ENCODE data around the gene ALDH9A1.
"Not testable (repeated sequence)": the region's sequence is repeated elsewhere in the genome, so short reads cannot be mapped to it uniquely, and the experiment has no call there.

ALDH9A1 gene

DNA sequence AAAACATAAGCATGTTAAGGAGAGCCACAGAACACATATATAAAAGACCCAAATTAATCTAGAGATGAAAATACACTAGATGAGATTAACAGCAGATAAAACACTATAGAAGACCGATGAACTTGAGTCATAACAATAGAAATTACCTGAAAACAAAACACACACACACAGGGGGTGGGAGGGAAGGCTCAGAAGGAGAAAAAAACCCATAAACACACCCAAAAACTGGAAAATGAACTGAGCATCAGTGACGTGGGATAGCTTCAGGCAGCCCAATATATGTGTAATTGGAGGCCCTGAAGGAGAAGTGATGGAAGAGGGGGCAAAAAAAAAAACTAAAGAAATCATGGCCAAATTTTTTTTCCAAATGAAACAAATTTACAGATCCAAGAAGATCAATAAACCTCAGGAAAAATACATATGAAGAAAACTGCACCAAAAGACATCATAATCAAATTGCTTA is 11.4 kb downstream of the ALDH9A1 start:
- Histone ChIP-seq H3K9me3 (ENCODE audit: control insufficient read depth, insufficient read depth, low read depth, low read length) (peaks cover 11% of the 10 kb centered on the region), H3K4me1 (ENCODE audit: control insufficient read depth, insufficient read depth, low read length) (no peaks in the 10 kb centered on the region), H3K27ac (ENCODE audit: low read depth, low read length) (no peak overlapping the region), H3K9ac (ENCODE audit: low read length) (no peak overlapping the region), H3K36me3 (ENCODE audit: control insufficient read depth, insufficient read depth, low read length) (peaks cover 32% of the 10 kb centered on the region), H3K27me3 (ENCODE audit: control insufficient read depth, insufficient read depth, low read length) (no peaks in the 10 kb centered on the region), H3K4me3 (ENCODE audit: low read depth, low read length) (no peak overlapping the region)

DNA sequence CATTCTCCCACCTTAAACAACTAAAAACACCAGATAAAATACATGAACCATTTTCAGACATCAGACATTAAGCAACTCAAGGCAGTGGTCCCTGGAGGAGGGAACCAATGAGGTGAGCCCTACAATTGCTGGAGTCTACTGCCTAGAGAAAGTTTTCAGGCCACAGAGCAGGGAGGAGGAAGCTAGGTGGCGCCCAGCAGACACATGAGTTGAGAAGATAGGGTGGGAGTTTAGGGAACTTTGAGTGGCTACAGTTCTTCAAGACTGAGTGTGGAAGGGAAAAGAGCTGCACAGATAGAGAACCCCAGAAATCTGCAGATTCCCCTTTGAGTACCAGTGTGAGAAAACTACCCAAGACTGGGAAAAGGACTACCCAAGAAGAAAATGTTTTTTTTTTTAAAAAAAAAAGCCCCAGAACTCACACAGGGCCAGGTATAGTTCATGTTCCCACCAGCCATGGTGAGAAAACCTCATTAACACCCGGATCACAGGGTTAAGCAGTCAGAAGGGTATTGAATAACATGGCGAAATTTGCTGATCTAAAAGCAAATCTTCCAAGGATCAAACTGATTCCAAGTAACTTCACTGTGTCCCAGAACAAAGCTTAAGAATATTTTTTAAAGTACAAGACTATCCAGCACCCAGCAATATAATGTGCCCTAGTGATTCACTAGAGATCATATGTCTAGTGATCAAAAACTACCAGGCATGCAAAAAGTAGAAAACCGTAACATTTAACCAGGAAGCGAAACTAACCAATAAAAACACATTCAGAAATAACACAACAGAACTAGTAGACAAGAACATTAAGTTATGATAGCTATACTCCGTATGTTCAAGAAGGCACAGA is 12.0 kb downstream of the ALDH9A1 start:
- Histone ChIP-seq H3K27me3 (ENCODE audit: control insufficient read depth, insufficient read depth, low read length) (no peaks in the 10 kb centered on the region), H3K4me1 (ENCODE audit: control insufficient read depth, insufficient read depth, low read length) (no peaks in the 10 kb centered on the region), H3K4me3 (ENCODE audit: low read depth, low read length) (no peak overlapping the region), H3K36me3 (ENCODE audit: control insufficient read depth, insufficient read depth, low read length) (peaks cover 38% of the 10 kb centered on the region), H3K9me3 (ENCODE audit: control insufficient read depth, insufficient read depth, low read depth, low read length) (peaks cover 9% of the 10 kb centered on the region), H3K9ac (ENCODE audit: low read length) (no peak overlapping the region), H3K27ac (ENCODE audit: low read depth, low read length) (no peak overlapping the region)

DNA sequence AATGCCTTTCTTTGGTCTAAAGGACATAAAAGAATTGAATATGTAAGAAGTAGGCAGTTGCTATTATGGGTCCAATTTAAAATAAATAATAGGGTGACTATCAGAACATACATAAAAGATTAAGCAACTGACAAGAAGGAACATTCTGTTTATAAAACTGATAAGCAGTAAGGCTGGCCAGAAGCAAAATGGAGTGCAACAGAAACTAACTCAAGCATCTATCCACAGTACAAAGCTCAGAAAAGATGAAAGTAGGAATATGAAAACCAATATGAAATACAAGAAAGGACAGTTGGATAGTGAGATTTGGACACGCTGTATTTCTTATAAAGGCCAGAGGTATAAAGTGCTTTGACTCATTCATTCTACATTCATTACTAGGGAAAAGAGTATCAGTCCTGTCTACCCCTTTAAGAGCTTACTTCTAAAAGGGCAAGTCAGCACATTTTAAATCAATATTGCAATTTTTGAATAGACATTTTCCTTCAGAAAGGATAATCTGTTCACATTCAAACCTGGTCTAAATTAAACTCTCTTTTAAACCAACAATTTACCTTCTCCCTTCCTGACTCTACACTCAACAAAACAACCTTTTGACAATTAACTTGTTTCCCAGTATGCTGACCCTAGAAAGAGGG is 14.4 kb downstream of the ALDH9A1 start:
- no peak overlapping the region for H3K9ac ChIP-seq (ENCODE audit: low read length)
- H3K4me3 ChIP-seq (ENCODE audit: low read depth, low read length): no peak overlapping the region
- H3K4me1 ChIP-seq (ENCODE audit: control insufficient read depth, insufficient read depth, low read length): no peaks in the 10 kb centered on the region
- no peaks in the 10 kb centered on the region; the same call in 1 of the 2 replicates for H3K9me3 ChIP-seq (ENCODE audit: control insufficient read depth, insufficient read depth, low read depth, low read length)
- no peaks in the 10 kb centered on the region for H3K27me3 ChIP-seq (ENCODE audit: control insufficient read depth, insufficient read depth, low read length)
- H3K36me3 ChIP-seq (ENCODE audit: control insufficient read depth, insufficient read depth, low read length): peaks cover 48% of the 10 kb centered on the region
- H3K27ac ChIP-seq (ENCODE audit: low read depth, low read length): no peak overlapping the region

DNA sequence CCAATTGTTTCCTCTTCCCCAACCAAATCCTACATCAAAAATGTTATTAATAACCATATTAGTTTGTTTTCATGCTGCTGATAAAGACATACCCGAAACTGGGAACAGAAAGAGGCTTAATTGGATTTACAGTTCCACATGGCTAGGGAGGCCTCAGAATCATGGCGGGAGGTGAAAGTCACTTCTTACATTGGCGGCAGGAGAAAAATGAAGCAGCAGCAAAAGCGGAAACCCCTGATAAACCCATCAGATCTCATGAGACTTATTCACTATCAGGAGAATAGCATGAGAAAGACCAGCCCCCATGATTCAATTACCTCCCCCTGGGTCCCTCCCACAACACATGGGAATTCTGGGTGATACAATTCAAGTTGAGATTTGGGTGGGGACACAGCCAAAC is 17.6 kb downstream of the ALDH9A1 start:
- not testable (repeated sequence) for H3K27me3 ChIP-seq (ENCODE audit: control insufficient read depth, insufficient read depth, low read length); H3K4me1 ChIP-seq (ENCODE audit: control insufficient read depth, insufficient read depth, low read length); H3K4me3 ChIP-seq (ENCODE audit: low read depth, low read length); H3K9me3 ChIP-seq (ENCODE audit: control insufficient read depth, insufficient read depth, low read depth, low read length); H3K9ac ChIP-seq (ENCODE audit: low read length); H3K27ac ChIP-seq (ENCODE audit: low read depth, low read length)
- H3K36me3 ChIP-seq (ENCODE audit: control insufficient read depth, insufficient read depth, low read length): peaks cover 58% of the 10 kb centered on the region

DNA sequence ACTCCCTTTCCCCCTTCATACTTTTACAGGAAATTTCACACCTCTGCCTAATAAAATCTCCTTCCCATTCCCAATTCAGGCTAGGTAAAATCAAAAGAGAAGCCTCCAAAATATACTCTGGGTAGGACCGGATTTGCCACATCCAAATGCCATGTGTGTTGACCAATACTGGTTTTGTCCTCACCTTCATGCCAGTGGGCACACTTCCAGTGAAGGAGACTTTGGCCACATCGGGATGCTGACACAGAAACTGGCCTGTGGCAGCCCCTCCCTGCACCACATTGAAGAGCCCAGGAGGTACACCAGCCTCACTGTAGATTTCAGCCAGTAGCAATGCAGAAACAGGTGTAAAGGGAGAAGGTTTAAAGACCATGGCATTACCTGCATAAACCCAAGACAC is 18.1 kb downstream of the ALDH9A1 start:
- Histone ChIP-seq H3K36me3 (ENCODE audit: control insufficient read depth, insufficient read depth, low read length) (peaks cover 62% of the 10 kb centered on the region), H3K9me3 (ENCODE audit: control insufficient read depth, insufficient read depth, low read depth, low read length) (no peaks in the 10 kb centered on the region)

DNA sequence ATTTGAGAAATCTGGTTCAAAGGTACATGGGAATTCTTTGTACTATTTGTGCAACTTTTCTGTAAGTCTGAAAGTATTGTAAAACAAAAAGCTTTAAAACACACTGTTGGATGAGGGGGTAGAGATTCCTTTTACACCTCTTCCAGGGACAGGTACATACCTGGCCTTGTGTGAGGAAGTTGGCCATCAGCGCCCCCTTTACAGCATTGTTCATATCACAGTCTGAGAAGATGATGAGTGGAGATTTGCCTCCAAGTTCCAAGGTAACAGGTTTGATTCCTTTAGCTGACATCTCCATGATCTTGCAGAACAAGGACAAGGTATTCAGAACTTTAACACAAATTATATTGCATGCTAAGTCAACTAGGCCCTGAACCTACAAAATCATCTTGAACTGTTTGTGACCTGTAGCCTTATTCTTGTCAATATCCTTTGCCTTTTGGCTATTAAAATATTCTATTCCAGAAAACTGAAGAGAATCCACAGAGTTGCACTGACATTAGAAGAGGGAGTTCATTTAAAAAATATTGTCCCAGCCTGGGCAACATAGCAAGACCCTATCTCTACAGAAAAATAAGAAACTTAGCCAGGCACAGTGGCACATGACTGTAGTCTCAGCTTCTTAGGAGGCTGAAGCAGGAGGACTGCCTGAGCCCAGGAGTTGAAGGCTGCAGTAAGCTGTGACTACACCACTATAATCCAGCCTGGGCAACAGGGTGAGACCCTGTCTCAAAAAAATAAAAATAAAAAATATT is 18.9 kb downstream of the ALDH9A1 start:
- H3K4me3 ChIP-seq (ENCODE audit: low read depth, low read length): no peak overlapping the region
- no peak overlapping the region for H3K27ac ChIP-seq (ENCODE audit: low read depth, low read length)
- peaks cover 67% of the 10 kb centered on the region for H3K36me3 ChIP-seq (ENCODE audit: control insufficient read depth, insufficient read depth, low read length)
- H3K9me3 ChIP-seq (ENCODE audit: control insufficient read depth, insufficient read depth, low read depth, low read length): no peaks in the 10 kb centered on the region
- H3K27me3 ChIP-seq (ENCODE audit: control insufficient read depth, insufficient read depth, low read length): no peaks in the 10 kb centered on the region
- H3K4me1 ChIP-seq (ENCODE audit: control insufficient read depth, insufficient read depth, low read length): no peaks in the 10 kb centered on the region
- no peak overlapping the region for H3K9ac ChIP-seq (ENCODE audit: low read length)

More for the DNA sequence above, 18.1 kb downstream of the ALDH9A1 start:
- Histone ChIP-seq H3K9ac (ENCODE audit: low read length) (no peak overlapping the region), H3K27ac (ENCODE audit: low read depth, low read length) (no peak overlapping the region), H3K4me3 (ENCODE audit: low read depth, low read length) (no peak overlapping the region), H3K27me3 (ENCODE audit: control insufficient read depth, insufficient read depth, low read length) (no peaks in the 10 kb centered on the region), H3K4me1 (ENCODE audit: control insufficient read depth, insufficient read depth, low read length) (no peaks in the 10 kb centered on the region)

DNA sequence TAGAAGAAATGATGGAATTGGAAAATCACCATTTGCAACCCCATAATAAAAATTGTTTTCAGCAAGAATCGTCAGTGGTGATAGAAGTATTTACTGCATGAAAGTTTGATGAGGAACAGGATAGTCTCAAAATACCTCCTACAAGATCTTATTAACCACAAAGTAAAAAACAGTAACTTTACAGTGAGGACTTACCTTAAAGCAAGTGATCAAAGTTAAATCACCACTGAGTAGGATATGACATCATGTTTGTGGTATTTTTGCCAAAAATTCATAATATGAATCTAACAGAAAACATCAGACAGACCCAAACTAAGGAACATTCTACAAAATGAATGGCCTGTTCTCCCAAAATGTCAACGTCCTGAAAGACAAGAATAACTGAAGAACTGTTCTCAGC is 19.9 kb downstream of the ALDH9A1 start:
- H3K36me3 ChIP-seq (ENCODE audit: control insufficient read depth, insufficient read depth, low read length): peaks cover 67% of the 10 kb centered on the region

DNA sequence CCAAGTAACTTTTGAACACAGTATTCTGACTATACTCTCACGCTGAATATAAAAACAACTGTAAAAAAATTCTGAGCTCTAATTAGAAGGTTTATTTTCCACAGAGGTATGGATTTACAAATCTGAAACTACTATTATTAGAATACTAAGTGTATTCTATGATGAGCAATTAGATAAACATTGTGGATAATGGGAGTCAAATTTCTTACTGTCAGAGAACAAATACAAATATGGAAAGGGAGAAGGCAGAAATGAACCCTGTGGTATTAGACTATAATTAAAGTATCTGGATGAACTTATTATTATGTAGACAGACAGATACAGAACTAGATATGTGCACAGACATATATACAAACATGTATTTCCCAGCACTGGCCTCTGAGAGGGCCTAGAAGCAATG is 22.6 kb downstream of the ALDH9A1 start:
- H3K27me3 ChIP-seq (ENCODE audit: control insufficient read depth, insufficient read depth, low read length): no peaks in the 10 kb centered on the region
- H3K4me3 ChIP-seq (ENCODE audit: low read depth, low read length): no peak overlapping the region
- H3K9ac ChIP-seq (ENCODE audit: low read length): no peak overlapping the region
- no peaks in the 10 kb centered on the region for H3K4me1 ChIP-seq (ENCODE audit: control insufficient read depth, insufficient read depth, low read length)
- H3K27ac ChIP-seq (ENCODE audit: low read depth, low read length): no peak overlapping the region
- H3K9me3 ChIP-seq (ENCODE audit: control insufficient read depth, insufficient read depth, low read depth, low read length): no peaks in the 10 kb centered on the region
- peaks cover 56% of the 10 kb centered on the region for H3K36me3 ChIP-seq (ENCODE audit: control insufficient read depth, insufficient read depth, low read length)

More for the DNA sequence above, 19.9 kb downstream of the ALDH9A1 start:
- H3K4me1 ChIP-seq (ENCODE audit: control insufficient read depth, insufficient read depth, low read length): no peaks in the 10 kb centered on the region
- H3K27ac ChIP-seq (ENCODE audit: low read depth, low read length): no peak overlapping the region
- no peaks in the 10 kb centered on the region for H3K27me3 ChIP-seq (ENCODE audit: control insufficient read depth, insufficient read depth, low read length)
- H3K4me3 ChIP-seq (ENCODE audit: low read depth, low read length): no peak overlapping the region
- H3K9ac ChIP-seq (ENCODE audit: low read length): no peak overlapping the region
- no peaks in the 10 kb centered on the region for H3K9me3 ChIP-seq (ENCODE audit: control insufficient read depth, insufficient read depth, low read depth, low read length)

DNA sequence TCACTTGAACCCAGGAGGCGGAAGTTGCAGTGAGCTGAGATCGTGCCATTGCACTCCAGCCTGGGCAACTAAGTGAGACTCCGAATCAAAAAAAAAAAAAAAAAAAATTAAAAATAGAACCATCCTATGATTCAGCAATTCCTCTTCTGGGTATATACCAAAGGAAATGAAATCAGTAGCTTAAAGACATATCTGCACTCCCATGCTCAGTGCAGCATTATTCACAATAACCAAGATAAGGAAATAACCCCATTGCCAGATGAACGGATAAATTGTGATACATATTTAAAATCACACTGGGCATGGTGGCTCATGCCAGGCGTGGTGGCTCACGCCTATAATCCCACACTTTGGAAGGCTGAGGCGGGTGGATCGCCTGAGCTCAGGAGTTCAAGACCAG is 23.8 kb downstream of the ALDH9A1 start:
- Histone ChIP-seq H3K27ac (ENCODE audit: low read depth, low read length) (no peak overlapping the region), H3K27me3 (ENCODE audit: control insufficient read depth, insufficient read depth, low read length) (no peaks in the 10 kb centered on the region), H3K9ac (ENCODE audit: low read length) (no peak overlapping the region), H3K4me1 (ENCODE audit: control insufficient read depth, insufficient read depth, low read length) (no peaks in the 10 kb centered on the region), H3K36me3 (ENCODE audit: control insufficient read depth, insufficient read depth, low read length) (peaks cover 49% of the 10 kb centered on the region), H3K4me3 (ENCODE audit: low read depth, low read length) (no peak overlapping the region), H3K9me3 (ENCODE audit: control insufficient read depth, insufficient read depth, low read depth, low read length) (no peaks in the 10 kb centered on the region)

DNA sequence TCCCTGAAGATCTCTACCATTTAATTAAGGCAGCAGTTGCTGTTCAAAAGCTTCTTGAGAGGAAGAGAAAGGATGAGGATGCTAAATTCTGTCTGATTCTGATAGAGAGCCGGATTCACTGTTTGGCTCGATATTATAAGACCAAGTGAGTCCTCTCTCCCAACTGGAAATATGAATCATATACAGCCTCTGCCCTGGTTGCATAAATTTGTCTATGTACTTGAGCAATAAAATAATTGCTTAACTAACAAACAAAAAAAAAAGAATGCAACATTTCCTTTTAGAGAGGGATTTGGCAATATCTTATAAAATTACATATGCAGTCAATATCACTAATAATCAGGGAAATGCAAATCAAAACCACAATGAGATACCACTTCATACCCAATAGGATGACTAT is 26.8 kb downstream of the ALDH9A1 start:
- Histone ChIP-seq H3K9me3 (ENCODE audit: control insufficient read depth, insufficient read depth, low read depth, low read length) (no peaks in the 10 kb centered on the region), H3K36me3 (ENCODE audit: control insufficient read depth, insufficient read depth, low read length) (peaks cover 55% of the 10 kb centered on the region), H3K27me3 (ENCODE audit: control insufficient read depth, insufficient read depth, low read length) (no peaks in the 10 kb centered on the region)

DNA sequence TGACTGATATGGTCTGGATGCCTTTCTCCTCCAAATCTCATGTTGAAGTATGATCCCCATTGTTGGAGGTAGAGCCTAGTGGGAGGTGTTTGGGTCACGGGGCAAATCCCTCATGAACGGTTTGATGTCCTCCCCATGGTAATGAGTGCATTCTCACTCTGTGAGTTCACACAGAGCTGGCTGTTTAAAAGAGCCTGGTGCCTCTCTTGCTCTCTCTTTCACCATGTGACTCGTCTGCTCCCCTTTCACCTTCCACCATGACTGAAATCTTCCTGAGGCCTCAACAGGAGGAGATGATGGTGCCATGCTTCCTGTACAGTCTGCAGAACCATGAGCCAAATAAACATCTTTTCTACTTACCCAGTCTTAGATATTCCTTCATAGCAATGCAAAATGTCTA is 30.2 kb downstream of the ALDH9A1 start:
- H3K4me3 ChIP-seq (ENCODE audit: low read depth, low read length): no peak overlapping the region
- no peaks in the 10 kb centered on the region for H3K27me3 ChIP-seq (ENCODE audit: control insufficient read depth, insufficient read depth, low read length)
- H3K27ac ChIP-seq (ENCODE audit: low read depth, low read length): no peak overlapping the region
- H3K36me3 ChIP-seq (ENCODE audit: control insufficient read depth, insufficient read depth, low read length): peaks cover 70% of the 10 kb centered on the region
- no peaks in the 10 kb centered on the region for H3K4me1 ChIP-seq (ENCODE audit: control insufficient read depth, insufficient read depth, low read length)
- no peak overlapping the region for H3K9ac ChIP-seq (ENCODE audit: low read length)
- H3K9me3 ChIP-seq (ENCODE audit: control insufficient read depth, insufficient read depth, low read depth, low read length): no peaks in the 10 kb centered on the region

More for the DNA sequence above, 26.8 kb downstream of the ALDH9A1 start:
- Histone ChIP-seq H3K4me3 (ENCODE audit: low read depth, low read length) (no peak overlapping the region), H3K9ac (ENCODE audit: low read length) (no peak overlapping the region), H3K4me1 (ENCODE audit: control insufficient read depth, insufficient read depth, low read length) (no peaks in the 10 kb centered on the region), H3K27ac (ENCODE audit: low read depth, low read length) (no peak overlapping the region)
